GM12878 (cell line): ENCODE results near the gene SINHCAF. TPM values are rescaled to one million over a fixed set of nuclear protein-coding genes. Genes with fewer than 3 reads are reported as not detected.

Experiments used
- ATAC-seq: fragments of 200-7000 bp; cut with Tn5 transposase; 3 replicates; pipeline ENCODE4 v1.9.1; 2020; ENCODE audit warnings: mild to moderate bottlenecking, moderate library complexity
- BruUV-seq: library from RNA; stranded (reverse); fragments of 400-500 nt; replicated peaks from 2 replicates; lab custom pipeline; 2021; lab: Mats Ljungman, UMichigan
- CTCF ChIA-PET: fragments of 300-600 bp; sonication (Branson Sonifier 250); formaldehyde crosslinking; extraction: SDS; loops from one replicate; lab custom pipeline; 2021; ENCODE audit warnings: inconsistent platforms; lab: Yijun Ruan, JAX
- POLR2A ChIA-PET: fragments of 350-600 bp; formaldehyde crosslinking; extraction: SDS; loops from one replicate; lab custom pipeline; 2021; ENCODE audit warnings: inconsistent platforms; lab: Charles Lee
- RAD21 ChIA-PET: fragments of 300-600 bp; sonication (Branson Sonifier 250); formaldehyde crosslinking; loops from one replicate; lab custom pipeline; 2023; ENCODE audit warnings: antibody characterized with exemption; ENCODE audit not compliant: unreplicated experiment; lab: Charles Lee
- SMC1A ChIA-PET: fragments of 300-600 bp; sonication (Branson Sonifier 250); formaldehyde crosslinking; loops from one replicate; lab custom pipeline; 2023; ENCODE audit not compliant: unreplicated experiment, uncharacterized antibody; lab: Charles Lee
- DNase-seq: peaks from one replicate; pipeline ENCODE4 v3.0.0-alpha.2; 2011; ENCODE audit warnings: low read depth, low spot score
- FAIRE-seq: peaks from 3 replicates; lab custom pipeline; 2011; peaks lifted over from hg19 to GRCh38; lab: Jason Lieb, UNC
- H2AFZ ChIP-seq: 2 replicates; pipeline ENCODE4 v1.6.0; 2011; ENCODE audit warnings: low read depth, low read length, control low read depth; ENCODE audit not compliant: control insufficient read depth
- H3K27ac ChIP-seq: 2 replicates; pipeline ENCODE4 v1.5.1; 2011; ENCODE audit warnings: control low read depth; ENCODE audit not compliant: control insufficient read depth, insufficient read depth
- H3K27me3 ChIP-seq, 2 experiments: replicated peaks in 1 of 2; 2 replicates each; pipeline versions ENCODE4 v1.6.0 to v1.6.1; 2011; ENCODE audit warnings: low read length in 1 of 2; ENCODE audit not compliant: control insufficient read depth in 2 of 2, insufficient read depth in 2 of 2
- H3K36me3 ChIP-seq, 2 experiments: 2 replicates each; pipeline ENCODE4 v1.5.1; 2011; ENCODE audit warnings: low read length in 1 of 2; ENCODE audit not compliant: control insufficient read depth in 2 of 2, insufficient read depth in 2 of 2
- H3K4me1 ChIP-seq: 2 replicates; pipeline ENCODE4 v1.6.1; 2011; ENCODE audit warnings: mild to moderate bottlenecking, low read length, moderate library complexity, mixed read lengths; ENCODE audit not compliant: control insufficient read depth, insufficient read depth
- H3K4me2 ChIP-seq: 2 replicates; pipeline ENCODE4 v1.6.0; 2011; ENCODE audit warnings: control low read depth; ENCODE audit not compliant: control insufficient read depth, insufficient read depth
- H3K4me3 ChIP-seq: fragments of 200-600 bp; sonication (generic); 2 replicates; pipeline ENCODE4 v1.5.1; 2016
- H3K79me2 ChIP-seq: 2 replicates; pipeline ENCODE4 v1.6.0; 2011; ENCODE audit warnings: low read length; ENCODE audit not compliant: control insufficient read depth, insufficient read depth
- H3K9ac ChIP-seq: 2 replicates; pipeline ENCODE4 v1.8.0; 2011; ENCODE audit warnings: low read length, control low read depth, mixed read lengths; ENCODE audit not compliant: control insufficient read depth, insufficient read depth
- H3K9me3 ChIP-seq: replicated peaks from 3 replicates; pipeline ENCODE4 v1.5.1; 2011; ENCODE audit warnings: mild to moderate bottlenecking, low read length; ENCODE audit not compliant: control insufficient read depth, insufficient read depth
- H4K20me1 ChIP-seq: 2 replicates; pipeline ENCODE4 v1.6.0; 2011; ENCODE audit not compliant: control insufficient read depth, insufficient read depth
- BCL11A ChIP-seq: IDR thresholded peaks from 2 replicates; pipeline ENCODE4 v1.6.1; 2011; ENCODE audit warnings: low read depth, low read length
- CBX3 ChIP-seq: fragments of 200-600 bp; sonication (generic); IDR thresholded peaks from 2 replicates; pipeline ENCODE4 v1.6.1; 2016; ENCODE audit warnings: low read depth, borderline replicate concordance
- CHD4 ChIP-seq: fragments of 200-600 bp; sonication (generic); IDR thresholded peaks from 2 replicates; pipeline ENCODE4 v1.6.1; 2016; ENCODE audit warnings: mild to moderate bottlenecking
- CREB1 ChIP-seq: IDR thresholded peaks from 2 replicates; pipeline ENCODE4 v1.6.1; 2012; ENCODE audit warnings: low read depth, mild to moderate bottlenecking, inconsistent platforms
- ESRRA ChIP-seq: IDR thresholded peaks from 2 replicates; pipeline ENCODE4 v1.6.1; 2012; ENCODE audit warnings: mild to moderate bottlenecking, low read length, improper control_type of control experiment
- NFIC ChIP-seq: IDR thresholded peaks from 2 replicates; pipeline ENCODE4 v1.6.1; 2012; ENCODE audit warnings: low read depth, mild to moderate bottlenecking, inconsistent platforms, low read length, moderate library complexity
- NR2C1 ChIP-seq: fragments of 450-650 bp; IDR thresholded peaks from 2 replicates; pipeline ENCODE4 v1.6.1; 2017; ENCODE audit warnings: antibody characterized with exemption, mild to moderate bottlenecking, moderate library complexity
- PBX3 ChIP-seq: IDR thresholded peaks from 2 replicates; pipeline ENCODE4 v1.6.1; 2011; ENCODE audit warnings: mild to moderate bottlenecking, low read depth, low read length, moderate library complexity; ENCODE audit not compliant: insufficient replicate concordance
- PML ChIP-seq: IDR thresholded peaks from 2 replicates; pipeline ENCODE4 v1.6.1; 2012; ENCODE audit warnings: low read length, inconsistent platforms
- POLR2AphosphoS5 ChIP-seq: IDR thresholded peaks from 2 replicates; pipeline ENCODE4 v1.6.1; 2011; ENCODE audit warnings: mild to moderate bottlenecking, low read length, inconsistent platforms
- POU2F2 ChIP-seq: IDR thresholded peaks from 3 replicates; pipeline ENCODE4 v1.6.1; 2011; ENCODE audit warnings: low read depth, mild to moderate bottlenecking, low read length, borderline replicate concordance
- RCOR1 ChIP-seq: conservative IDR thresholded peaks from 2 replicates; pipeline ENCODE4 v1.6.1; 2012; ENCODE audit warnings: low read depth, low read length, improper control_type of control experiment
- RELA ChIP-seq: fragments of 450-650 bp; IDR thresholded peaks from 2 replicates; pipeline ENCODE4 v1.8.0; 2014; ENCODE audit warnings: borderline replicate concordance; ENCODE audit not compliant: partially characterized antibody
- RELB ChIP-seq: fragments of 450-650 bp; IDR thresholded peaks from 2 replicates; pipeline ENCODE4 v1.6.1; 2017; ENCODE audit warnings: low read depth, mild to moderate bottlenecking, moderate library complexity
- RFX5 ChIP-seq: IDR thresholded peaks from 2 replicates; pipeline ENCODE4 v1.6.1; 2011; ENCODE audit warnings: low read depth, low read length, improper control_type of control experiment
- SREBF2 ChIP-seq: IDR thresholded peaks from 2 replicates; pipeline ENCODE4 v1.6.1; 2012; ENCODE audit warnings: mild to moderate bottlenecking, low read length
- TARDBP ChIP-seq: IDR thresholded peaks from 2 replicates; pipeline ENCODE4 v1.6.1; 2016; ENCODE audit warnings: borderline replicate concordance
- ZBTB11 ChIP-seq: fragments of 450-650 bp; formaldehyde crosslinking; IDR thresholded peaks from 2 replicates; pipeline ENCODE4 v1.5.0; 2022; ENCODE audit warnings: mild to moderate bottlenecking, missing genetic modification characterization
- WGBS: methylation state at CpG from one replicate; pipeline ENCODE4 v1.1.6; 2016; ENCODE audit warnings: low lambda C conversion rate; ENCODE audit not compliant: insufficient replicate concordance, insufficient coverage; ENCODE audit errors: missing lambda C conversion rate; 5-methylcytosine and 5-hydroxymethylcytosine counted together
- in situ Hi-C: fragments of 300-500 bp; cut with MboI; formaldehyde crosslinking; loops from 9 replicates; pipeline ENCODE4 v1.14.3; 2018; ENCODE audit warnings: mixed read lengths
- intact Hi-C: fragments of 100-400 bp; cut with micrococcal nuclease; formaldehyde crosslinking; loops from one replicate; pipeline ENCODE4 v1.14.2; 2022; ENCODE audit not compliant: unreplicated experiment
- polyA plus RNA-seq, 11 experiments: library from polyadenylated mRNA; depleted of rRNA in 4 of 11; unstranded in 6 of 11; stranded (reverse) in 5 of 11; fragments of >200 nt; fragmentation: Nextera tagmentation in 4 of 11; fragmentation: Illumina TruSeq in 1 of 11; extraction: Ambion mirVana in 4 of 11; extraction: Trizol in 1 of 11; gene quantifications; 1 replicate in 1 of 11; 2 replicates in 10 of 11; pipeline versions ENCODE4 v1.2.1 to v1.2.3, GENCODE V29; 2011 to 2016; ENCODE audit warnings: inconsistent platforms in 2 of 11, missing spikeins in 2 of 11, low read depth in 1 of 11
- total RNA-seq, 4 experiments: library from RNA; depleted of rRNA in 3 of 4; stranded (reverse); fragments of >200 nt in 3 of 4; fragmentation: Illumina TruSeq in 1 of 4; extraction: Trizol in 1 of 4; gene quantifications; 2 replicates each; pipeline versions ENCODE4 v1.2.1 to v1.2.3, GENCODE V29; 2013 to 2021

The SINHCAF gene
- total and polyA plus RNA-seq, 10 of the 15 experiments (the other 5 are each of a cell fraction or from before 2014, with no cell fraction given) = 60.4 to 156 (median 90.3) TPM

GRCh38 chr12:31236998-31237637 is 88.8 kb downstream of the SINHCAF start:
- in situ Hi-C loops (loop anchor here (5.0 kb wide), 2 partner anchors 120 to 390 kb away; no protein-coding TSS in a partner anchor), intact Hi-C loops (no loop called here)
- WGBS = 36% methylated on average over 11 of the region's 11 CpGs
- H3K36me3 ChIP-seq = no peaks in the 10 kb centered on the region
- no peak overlapping the region for H3K4me3 ChIP-seq
- no peaks in the 10 kb centered on the region for H3K9me3 ChIP-seq
- BruUV-seq = no TSS peak
- ChIA-PET CTCF (interaction anchor here (0.6 to 5.5 kb wide), 13 partner anchors 10 to 399 kb away, joined by 3 to 100 read pairs (median 5); no protein-coding TSS in a partner anchor), POLR2A (no interaction called here), SMC1A (interaction anchor here (0.7 to 3.8 kb wide), 8 partner anchors 30 to 389 kb away, joined by 3 to 20 read pairs (median 4); no protein-coding TSS in a partner anchor), RAD21 (interaction anchor here (0.7 to 2.3 kb wide), 5 partner anchors 9 to 390 kb away, joined by 3 to 13 read pairs (median 3); no protein-coding TSS in a partner anchor)
- DNase-seq (peak; percentile 25), FAIRE-seq (no peak), ATAC-seq (peak; percentile 78)
- H4K20me1 ChIP-seq = no peaks in the 10 kb centered on the region
- H2AFZ ChIP-seq = no peak overlapping the region
- no peak overlapping the region for H3K9ac ChIP-seq
- H3K79me2 ChIP-seq = no peaks in the 10 kb centered on the region
- H3K27me3 ChIP-seq = no peaks in the 10 kb centered on the region; a peak in 1 of 4 replicates
- no peak overlapping the region for H3K4me2 ChIP-seq
- no peak overlapping the region for H3K27ac ChIP-seq
- peaks cover 12% of the 10 kb centered on the region for H3K4me1 ChIP-seq
- TF ChIP-seq TARDBP (no peak), RCOR1 (no peak), RELA (no peak), RELB (no peak), SREBF2 (no peak), CREB1 (0 out of 2 replicates have a peak, but pooled peaks have one; percentile 27), CHD4 (no peak), RFX5 (no peak), PBX3 (no peak), CBX3 (no peak), PML (no peak), BCL11A (0 out of 2 replicates have a peak, but pooled peaks have one; percentile 7), ZBTB11 (CRISPR knock-in tag) (no peak), POU2F2 (no peak), POLR2AphosphoS5 (no peak), NFIC (no peak), NR2C1 (no peak), ESRRA (no peak)
